Kidney epithelial cell (primary cell): ENCODE data around the gene MARCHF3. TPM values are rescaled to one million over a fixed set of nuclear protein-coding genes. Genes with fewer than 3 reads are reported as not detected.

ENCODE experiments used
- DNase-seq: peaks from one replicate; pipeline ENCODE4 v3.0.0-alpha.2; 2010; ENCODE audit warnings: low read depth
- H3K27me3 ChIP-seq: 2 replicates; pipeline ENCODE4 v1.6.0; 2011; ENCODE audit warnings: low read length; ENCODE audit not compliant: control insufficient read depth, insufficient read depth
- H3K36me3 ChIP-seq: 2 replicates; pipeline ENCODE4 v1.5.1; 2011; ENCODE audit warnings: low read length; ENCODE audit not compliant: control insufficient read depth, insufficient read depth
- H3K4me3 ChIP-seq: 2 replicates; pipeline ENCODE4 v1.5.1; 2011; ENCODE audit warnings: low read depth, mild to moderate bottlenecking, control low read depth, low read length
- CTCF ChIP-seq: IDR thresholded peaks from 2 replicates; pipeline ENCODE4 v1.5.1; 2011; ENCODE audit warnings: mild to moderate bottlenecking, moderate library complexity, low read length, control low read depth, inconsistent platforms; ENCODE audit not compliant: insufficient read depth, poor library complexity, severe bottlenecking
- total RNA-seq: library from RNA; depleted of rRNA; stranded (reverse); fragments of >200 nt; gene quantifications from 2 replicates; pipeline ENCODE4 v1.2.3, GENCODE V29; 2015

MARCHF3 gene
- total RNA-seq, 1 donor from 2014 or later, result 0.46 TPM

GRCh38 chr5:126969548-126969947 is 60.8 kb downstream of the MARCHF3 start:
- Histone ChIP-seq H3K36me3 (no peaks in the 10 kb centered on the region), H3K4me3 (no peak overlapping the region), H3K27me3 (no peaks in the 10 kb centered on the region)
- DNase-seq, result no peak
- TF ChIP-seq CTCF, result no peak

- DNase-seq, result no peak
- H3K27me3 ChIP-seq, result no peaks in the 10 kb centered on the region
- no peak for TF ChIP-seq CTCF
- H3K4me3 ChIP-seq, result no peak overlapping the region
- no peaks in the 10 kb centered on the region for H3K36me3 ChIP-seq
These were observed 62.4 kb downstream of the MARCHF3 start for GRCh38 chr5:126967808-126968466.

- no peak for DNase-seq
These were observed 64.9 kb downstream of the MARCHF3 start for GRCh38 chr5:126965487-126965886.

GRCh38 chr5:126965061-126965475 is 65.3 kb downstream of the MARCHF3 start:
- no peaks in the 10 kb centered on the region for H3K36me3 ChIP-seq
- no peak overlapping the region for H3K4me3 ChIP-seq
- TF ChIP-seq CTCF, result no peak
- no peaks in the 10 kb centered on the region for H3K27me3 ChIP-seq
- peak; percentile 2 for DNase-seq

More at GRCh38 chr5:126965487-126965886, 64.9 kb downstream of the MARCHF3 start:
- Histone ChIP-seq H3K36me3 (no peaks in the 10 kb centered on the region), H3K27me3 (no peaks in the 10 kb centered on the region), H3K4me3 (no peak overlapping the region)
- no peak for TF ChIP-seq CTCF

- Histone ChIP-seq H3K36me3 (no peaks in the 10 kb centered on the region), H3K27me3 (no peaks in the 10 kb centered on the region), H3K4me3 (no peak overlapping the region)
- no peak for DNase-seq
- TF ChIP-seq CTCF, result no peak
These were observed 66.5 kb downstream of the MARCHF3 start for GRCh38 chr5:126963822-126964375.

GRCh38 chr5:126961702-126962101 is 68.7 kb downstream of the MARCHF3 start:
- TF ChIP-seq CTCF, result no peak
- no peaks in the 10 kb centered on the region for H3K27me3 ChIP-seq
- no peak for DNase-seq
- H3K36me3 ChIP-seq, result no peaks in the 10 kb centered on the region
- no peak overlapping the region for H3K4me3 ChIP-seq
